Measurements from ENCODE around the gene SMAD7.

The SMAD7 gene

DNA sequence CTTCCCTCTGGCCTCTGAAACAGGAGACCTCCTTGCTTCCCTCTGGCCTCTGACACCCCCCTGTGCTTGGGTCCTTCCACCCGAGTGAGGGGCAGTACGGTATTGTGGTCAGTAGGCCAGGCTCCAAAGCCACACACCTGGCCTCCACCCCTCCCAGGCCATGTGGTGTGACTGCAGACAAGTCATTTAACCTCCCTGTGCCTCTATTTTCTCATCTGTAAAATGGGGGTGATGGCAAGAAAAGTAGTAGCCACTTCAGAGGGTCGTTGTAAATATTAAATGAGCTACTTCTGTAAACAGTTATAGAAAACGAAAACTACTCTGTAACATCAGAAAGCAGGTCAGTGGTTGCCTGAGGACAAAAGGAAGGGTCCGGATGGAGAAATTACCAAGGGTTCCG lies 74.2 kb downstream of the SMAD7 start:
- no peaks in the 10 kb centered on the region for H3K36me3 ChIP-seq (ENCODE audit: control insufficient read depth, insufficient read depth, low read length)
- DNase-seq (ENCODE audit: extremely low read depth, insufficient read length), result no peak
- no peaks in the 10 kb centered on the region for H3K27me3 ChIP-seq (replicated peaks; ENCODE audit: control insufficient read depth, insufficient read depth, low read length)
- no peak overlapping the region for H3K4me3 ChIP-seq (replicated peaks; ENCODE audit: low read depth, low read length)
- TF ChIP-seq, protein P1, sequence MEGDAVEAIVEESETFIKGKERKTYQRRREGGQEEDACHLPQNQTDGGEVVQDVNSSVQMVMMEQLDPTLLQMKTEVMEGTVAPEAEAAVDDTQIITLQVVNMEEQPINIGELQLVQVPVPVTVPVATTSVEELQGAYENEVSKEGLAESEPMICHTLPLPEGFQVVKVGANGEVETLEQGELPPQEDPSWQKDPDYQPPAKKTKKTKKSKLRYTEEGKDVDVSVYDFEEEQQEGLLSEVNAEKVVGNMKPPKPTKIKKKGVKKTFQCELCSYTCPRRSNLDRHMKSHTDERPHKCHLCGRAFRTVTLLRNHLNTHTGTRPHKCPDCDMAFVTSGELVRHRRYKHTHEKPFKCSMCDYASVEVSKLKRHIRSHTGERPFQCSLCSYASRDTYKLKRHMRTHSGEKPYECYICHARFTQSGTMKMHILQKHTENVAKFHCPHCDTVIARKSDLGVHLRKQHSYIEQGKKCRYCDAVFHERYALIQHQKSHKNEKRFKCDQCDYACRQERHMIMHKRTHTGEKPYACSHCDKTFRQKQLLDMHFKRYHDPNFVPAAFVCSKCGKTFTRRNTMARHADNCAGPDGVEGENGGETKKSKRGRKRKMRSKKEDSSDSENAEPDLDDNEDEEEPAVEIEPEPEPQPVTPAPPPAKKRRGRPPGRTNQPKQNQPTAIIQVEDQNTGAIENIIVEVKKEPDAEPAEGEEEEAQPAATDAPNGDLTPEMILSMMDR (IDR thresholded peaks at IDR 0.05; ENCODE audit: insufficient read depth, low read length, poor library complexity, severe bottlenecking), result no peak

DNA sequence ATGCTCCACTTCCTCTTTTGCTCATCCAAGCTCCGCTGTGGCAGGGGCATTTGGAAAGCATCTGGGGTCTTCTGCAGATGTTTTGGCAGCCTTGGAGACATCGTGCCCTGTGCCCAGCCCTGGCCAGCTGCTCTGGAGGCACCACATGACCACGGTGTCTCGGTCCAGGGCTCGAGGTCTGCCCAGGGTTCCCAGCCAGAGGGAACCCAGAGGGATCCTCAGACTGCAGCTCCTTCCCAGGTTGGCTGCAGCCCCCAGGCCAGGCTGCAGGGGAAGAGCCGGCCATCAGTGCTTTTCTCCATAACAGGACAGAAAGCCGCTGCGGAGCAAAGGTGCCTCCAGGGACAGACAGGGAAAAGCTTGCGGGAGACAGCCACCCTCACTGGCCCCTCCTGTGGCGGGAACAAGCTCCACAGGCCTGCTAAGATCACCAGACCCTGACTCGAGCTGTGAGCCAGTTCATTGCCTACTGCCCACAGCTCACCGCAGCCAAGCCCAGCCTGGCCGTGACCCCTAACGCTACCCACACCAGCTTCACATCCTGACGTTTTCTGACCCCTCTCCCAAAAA lies 74.7 kb downstream of the SMAD7 start:
- no peak for DNase-seq (ENCODE audit: extremely low read depth, insufficient read length)
- H3K36me3 ChIP-seq (ENCODE audit: control insufficient read depth, insufficient read depth, low read length), result no peaks in the 10 kb centered on the region
- TF ChIP-seq, protein P1 (IDR thresholded peaks at IDR 0.05; ENCODE audit: insufficient read depth, low read length, poor library complexity, severe bottlenecking), result no peak

DNA sequence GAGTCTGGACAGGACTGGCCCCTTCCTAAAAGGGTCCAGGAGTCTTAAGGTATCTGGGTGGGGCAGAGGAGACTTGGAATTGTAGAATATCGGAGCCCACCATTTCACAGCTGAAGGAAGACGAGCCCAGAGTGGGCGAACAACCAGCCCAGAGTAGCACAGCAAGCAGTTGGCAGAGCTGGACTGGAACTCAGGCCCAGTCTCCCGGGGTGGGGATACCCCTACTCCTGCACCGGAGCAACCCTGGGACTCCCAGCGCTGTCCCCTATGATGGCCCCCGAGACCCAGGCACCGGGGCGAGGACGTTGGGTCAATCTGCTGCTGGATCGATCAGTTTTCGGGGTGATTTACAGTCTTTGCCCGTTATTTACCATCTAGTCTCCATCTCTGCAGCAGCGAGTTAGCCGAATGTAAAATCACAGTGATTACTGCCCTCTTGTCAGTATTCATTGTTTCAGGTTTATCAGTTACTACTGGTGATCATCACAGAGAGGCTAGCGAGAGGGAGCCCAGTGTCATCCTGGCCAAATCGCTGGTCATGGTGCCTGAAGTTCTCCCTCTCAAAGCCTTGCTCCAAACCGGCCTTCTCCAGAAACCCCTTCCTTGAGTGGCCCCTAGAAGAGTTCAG lies 75.3 kb downstream of the SMAD7 start:
- DNase-seq (ENCODE audit: extremely low read depth, insufficient read length), result no peak
- no peaks in the 10 kb centered on the region for H3K27me3 ChIP-seq (replicated peaks; ENCODE audit: control insufficient read depth, insufficient read depth, low read length)
- no peak overlapping the region for H3K4me3 ChIP-seq (replicated peaks; ENCODE audit: low read depth, low read length)
- H3K36me3 ChIP-seq (ENCODE audit: control insufficient read depth, insufficient read depth, low read length), result no peaks in the 10 kb centered on the region
- TF ChIP-seq, protein P1 (IDR thresholded peaks at IDR 0.05; ENCODE audit: insufficient read depth, low read length, poor library complexity, severe bottlenecking), result no peak

More for the DNA sequence above, 74.7 kb downstream of the SMAD7 start:
- no peak overlapping the region for H3K4me3 ChIP-seq (replicated peaks; ENCODE audit: low read depth, low read length)
- no peaks in the 10 kb centered on the region for H3K27me3 ChIP-seq (replicated peaks; ENCODE audit: control insufficient read depth, insufficient read depth, low read length)

DNA sequence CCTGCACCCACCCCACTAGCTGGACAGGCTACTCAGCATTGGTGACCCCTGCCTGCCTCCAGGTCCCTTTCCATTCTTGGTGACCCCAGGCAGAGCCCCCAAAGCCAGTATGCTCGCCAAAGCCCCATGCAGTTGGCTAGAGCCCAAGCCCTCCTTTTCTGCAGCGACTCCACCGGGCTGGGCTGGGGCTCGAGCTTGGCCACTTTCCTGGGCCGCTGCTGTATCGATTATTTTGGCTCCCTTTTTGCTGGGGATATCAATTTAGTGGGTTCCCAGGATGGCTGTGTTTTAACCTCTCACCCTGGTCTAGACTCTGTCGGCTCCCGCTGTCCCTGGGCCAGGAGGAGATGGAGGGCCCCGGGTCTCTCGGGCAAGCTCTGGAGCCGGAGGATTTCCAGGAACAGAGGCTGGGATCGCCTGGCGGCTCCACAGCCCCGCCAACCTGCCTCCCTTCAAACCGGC lies 76.0 kb downstream of the SMAD7 start:
- Histone ChIP-seq H3K36me3 (ENCODE audit: control insufficient read depth, insufficient read depth, low read length) (no peaks in the 10 kb centered on the region), H3K4me3 (replicated peaks; ENCODE audit: low read depth, low read length) (no peak overlapping the region), H3K27me3 (replicated peaks; ENCODE audit: control insufficient read depth, insufficient read depth, low read length) (no peaks in the 10 kb centered on the region)
- TF ChIP-seq, protein P1 (IDR thresholded peaks at IDR 0.05; ENCODE audit: insufficient read depth, low read length, poor library complexity, severe bottlenecking), result no peak
- DNase-seq (ENCODE audit: extremely low read depth, insufficient read length), result no peak

DNA sequence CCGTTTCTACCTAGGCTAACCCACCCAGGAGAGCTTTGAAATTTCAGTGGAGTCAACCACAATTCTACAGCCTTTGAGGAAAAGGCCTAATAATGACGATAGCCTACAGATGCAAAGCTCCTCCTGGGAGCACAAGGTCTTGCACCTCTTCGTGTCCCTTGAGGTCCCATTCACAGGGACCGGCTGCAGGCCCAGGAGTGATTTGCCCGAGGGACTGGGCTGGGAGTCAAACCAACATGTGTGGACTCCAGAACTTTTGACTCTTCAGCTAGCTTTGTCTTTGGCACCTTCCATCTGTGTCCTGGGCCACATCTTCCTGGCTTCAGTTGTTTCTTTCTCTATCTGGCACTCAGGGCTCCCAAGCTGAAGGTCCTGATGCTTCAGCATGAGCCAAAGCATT lies 76.5 kb downstream of the SMAD7 start:
- DNase-seq (ENCODE audit: extremely low read depth, insufficient read length), result no peak
- H3K36me3 ChIP-seq (ENCODE audit: control insufficient read depth, insufficient read depth, low read length), result no peaks in the 10 kb centered on the region
- TF ChIP-seq, protein P1 (IDR thresholded peaks at IDR 0.05; ENCODE audit: insufficient read depth, low read length, poor library complexity, severe bottlenecking), result no peak
- no peak overlapping the region for H3K4me3 ChIP-seq (replicated peaks; ENCODE audit: low read depth, low read length)
- H3K27me3 ChIP-seq (replicated peaks; ENCODE audit: control insufficient read depth, insufficient read depth, low read length), result no peaks in the 10 kb centered on the region

Measured in GM06990 (cell line).